ENCODE measurements around the gene ADAMTSL5.
A peak's percentile ranks its signal among the peaks of the same experiment; 100 is the strongest.
"Not testable (repeated sequence)": the region's sequence is repeated elsewhere in the genome, so short reads cannot be mapped to it uniquely, and the experiment has no call there.

ADAMTSL5 gene

DNA sequence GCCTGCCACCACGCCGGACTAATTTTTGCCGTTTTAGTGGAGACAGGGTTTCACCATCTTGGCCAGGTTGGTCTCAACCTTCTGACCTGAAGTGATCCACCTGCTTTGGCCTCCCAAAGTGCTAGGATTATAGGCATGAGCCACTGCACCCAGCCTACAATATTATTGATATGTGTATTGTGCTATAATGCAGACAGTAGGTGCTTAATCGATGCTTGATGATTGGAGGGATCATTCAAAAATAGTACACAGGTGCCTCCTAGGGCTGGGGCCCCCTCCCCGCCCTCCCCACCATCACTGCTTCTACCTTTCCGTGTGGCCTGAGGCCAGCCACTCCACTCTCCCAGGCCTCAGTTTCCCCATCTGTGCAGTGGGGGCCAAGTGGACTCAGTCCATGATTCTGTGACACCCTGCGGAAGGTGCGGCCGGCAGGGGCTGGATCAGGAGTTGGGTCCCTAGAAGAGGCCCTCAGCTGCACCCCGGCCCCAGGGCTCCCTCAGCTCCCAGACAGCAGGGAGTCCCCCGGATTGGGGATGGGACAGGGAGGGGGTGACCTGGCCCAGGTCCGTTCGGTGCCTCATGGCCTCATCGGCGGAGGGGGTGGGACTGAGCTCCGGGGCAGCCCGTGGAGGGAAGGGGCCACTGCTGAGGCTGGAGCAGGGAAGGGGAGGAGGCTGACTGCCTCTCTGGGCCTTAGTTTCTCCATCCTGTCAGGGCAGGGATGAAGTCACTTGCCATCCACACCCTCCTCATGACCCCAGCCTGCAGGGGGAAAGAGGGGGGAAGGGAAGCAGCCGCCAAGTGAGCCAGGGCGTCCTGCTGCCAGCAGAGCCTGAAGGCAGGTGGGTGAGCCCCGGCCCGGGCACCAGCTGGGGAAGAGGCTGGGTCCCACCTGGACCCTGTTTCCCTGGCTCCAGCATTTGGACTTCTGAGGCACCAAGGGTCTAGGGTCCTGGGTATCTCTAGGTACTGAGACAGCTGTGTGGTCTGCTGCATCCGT, 1.2 kb downstream of the ADAMTSL5 start:
- no peak for DNase-seq

DNA sequence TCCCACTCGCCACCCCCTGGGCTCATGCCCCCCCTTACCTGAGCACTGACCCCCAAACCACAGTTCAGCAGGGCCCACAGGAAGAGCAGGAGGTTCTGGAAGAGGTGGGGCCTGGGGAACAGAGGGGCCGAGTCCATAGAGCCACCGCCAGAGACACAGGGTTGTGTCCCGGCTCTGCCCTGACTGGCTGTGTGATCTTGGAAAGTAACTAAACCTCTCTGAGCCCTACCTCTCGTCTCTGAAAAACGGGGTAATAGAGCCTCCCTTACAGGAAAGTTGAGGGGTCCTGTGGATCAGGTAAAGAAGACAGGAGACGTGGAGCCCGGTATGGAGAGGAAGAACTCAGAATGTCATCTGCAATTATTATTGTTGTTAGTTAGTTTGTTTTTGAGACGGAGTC, 2.0 kb downstream of the ADAMTSL5 start:
- no peak for DNase-seq

DNA sequence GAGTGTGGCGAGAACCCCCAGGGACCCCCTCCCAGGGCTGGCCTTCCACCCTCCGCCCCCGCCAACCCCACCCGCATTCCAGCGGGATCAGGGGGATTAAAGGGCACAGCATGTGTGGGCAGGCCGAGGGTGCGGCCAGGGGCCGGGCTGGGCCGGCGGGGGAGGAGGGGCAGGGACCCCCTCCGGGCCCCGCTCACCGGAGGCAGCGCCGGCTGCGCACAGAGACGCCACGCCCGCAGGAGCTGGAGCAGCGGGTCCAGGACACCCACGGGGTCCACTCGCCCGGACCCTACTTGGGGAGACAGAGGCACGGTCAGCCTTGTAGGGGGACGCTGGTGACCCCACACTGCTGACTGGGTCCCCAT, 2.4 kb downstream of the ADAMTSL5 start:
- no peak for DNase-seq

DNA sequence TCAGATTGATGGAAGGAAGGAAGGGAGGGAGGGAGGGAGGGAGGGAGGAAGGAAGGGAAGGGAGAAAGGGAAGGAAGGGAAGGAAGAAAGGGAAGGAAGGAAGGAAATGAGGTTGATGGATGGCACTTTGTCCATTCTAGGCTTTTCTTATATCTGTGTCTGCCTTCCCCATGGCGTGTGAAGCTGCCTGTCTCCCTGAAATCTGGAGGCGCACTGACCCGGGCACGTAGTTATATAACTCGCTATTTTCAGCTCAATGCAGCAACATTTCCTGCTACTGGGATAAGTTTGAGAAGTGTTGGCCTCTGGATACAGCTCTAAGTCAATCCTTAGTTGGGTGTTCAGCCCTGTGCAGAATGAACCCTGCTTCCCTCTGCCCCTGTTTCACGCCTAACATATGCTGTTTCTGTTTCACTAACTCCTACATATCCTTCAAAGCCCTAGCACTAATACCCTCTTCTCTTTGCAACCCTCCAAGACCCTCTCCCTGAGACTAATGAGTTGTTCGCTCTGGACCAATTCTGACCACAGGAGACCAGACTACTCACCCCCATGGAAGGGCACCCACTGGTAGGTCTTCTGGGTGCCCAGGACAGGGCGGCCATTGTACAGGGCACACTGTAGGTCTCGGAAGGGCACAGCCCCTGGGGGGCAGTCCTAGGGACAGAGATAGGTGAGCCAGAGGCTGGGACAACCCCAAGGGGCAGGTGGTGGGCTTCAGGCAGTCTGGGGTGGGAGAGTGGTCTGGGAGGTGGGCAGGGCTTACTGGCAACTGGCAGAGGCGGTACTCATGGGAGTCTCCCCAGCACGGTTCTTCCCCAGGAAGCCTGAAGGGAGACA, 3.0 kb downstream of the ADAMTSL5 start:
- no peak for DNase-seq

DNA sequence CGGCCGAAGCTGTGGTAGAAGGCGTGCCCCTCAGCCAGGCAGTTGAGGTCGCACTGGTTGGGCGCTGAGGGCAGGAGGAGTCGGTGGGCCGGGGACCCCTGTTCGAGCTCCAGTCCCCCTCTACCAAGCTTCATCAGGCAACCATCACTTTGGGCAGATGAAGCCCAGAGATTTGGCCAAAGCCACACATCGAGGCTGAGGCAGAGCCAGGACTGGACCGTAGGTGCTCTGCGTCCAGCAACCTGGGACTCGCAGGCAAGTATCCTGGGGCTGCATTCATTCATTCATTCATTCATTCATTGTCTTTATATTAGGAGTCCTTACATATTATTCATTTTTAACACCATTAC, 4.3 kb downstream of the ADAMTSL5 start:
- DNase-seq: no peak

DNA sequence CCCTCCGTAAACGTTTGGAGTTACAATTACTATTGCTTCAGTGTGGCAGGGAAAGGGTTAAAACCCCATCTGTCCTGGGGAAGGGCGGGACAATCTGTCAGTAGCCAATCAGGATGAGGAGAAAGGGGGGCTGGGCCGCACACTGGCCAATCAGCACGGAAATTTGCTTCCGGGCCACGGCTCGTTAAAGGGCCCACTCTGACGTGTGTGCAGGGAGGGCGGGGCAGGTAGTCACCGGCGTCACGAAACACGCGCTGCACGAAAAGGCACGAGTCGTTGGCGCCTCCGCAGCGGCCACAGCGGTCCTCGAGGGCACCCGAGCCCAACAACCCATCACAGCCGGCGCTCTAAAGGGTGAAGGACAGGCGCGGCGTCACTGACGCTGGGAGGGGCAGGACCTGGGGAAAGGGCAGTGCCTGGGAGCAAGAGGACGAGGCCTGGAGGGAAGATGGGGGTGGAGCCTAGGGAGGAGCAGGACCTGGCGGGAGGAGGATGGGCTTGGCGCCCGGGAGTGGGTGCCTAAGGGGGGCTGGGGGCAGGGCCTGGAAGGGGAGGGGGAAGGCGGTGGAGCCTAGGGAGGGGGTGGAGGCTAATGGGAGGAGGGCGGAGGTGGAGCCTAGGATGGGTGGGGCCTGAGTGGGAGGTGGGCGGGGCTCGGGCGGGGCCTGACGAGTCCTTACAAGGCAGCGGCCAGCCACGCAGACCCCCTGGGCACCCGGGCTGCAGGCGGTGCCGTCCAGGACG, 4.9 kb downstream of the ADAMTSL5 start:
- peak; percentile 97 for DNase-seq

DNA sequence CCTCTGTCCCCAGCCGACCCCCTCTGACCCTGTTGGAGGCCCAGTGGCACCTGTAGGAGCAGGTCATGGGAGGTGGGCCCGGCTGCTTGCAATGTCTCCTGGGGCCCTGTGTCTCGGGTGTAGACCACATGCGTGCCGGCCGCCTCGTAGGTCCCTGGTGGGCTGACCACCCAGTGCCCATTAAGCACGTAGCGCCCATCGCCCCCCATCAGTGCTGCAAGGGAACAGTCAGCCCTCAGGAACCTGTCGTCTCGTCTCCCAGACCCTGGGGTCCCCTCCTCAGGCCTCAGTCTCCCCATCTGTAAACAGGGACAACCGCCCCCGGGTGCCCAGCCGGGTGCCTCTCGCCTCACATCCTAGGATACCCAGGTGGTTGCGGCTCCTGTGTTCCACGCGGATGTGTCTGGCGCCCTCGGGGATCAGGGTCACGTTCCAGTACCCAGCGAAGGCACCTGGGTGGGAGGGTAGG, 5.6 kb downstream of the ADAMTSL5 start:
- no peak for DNase-seq

DNA sequence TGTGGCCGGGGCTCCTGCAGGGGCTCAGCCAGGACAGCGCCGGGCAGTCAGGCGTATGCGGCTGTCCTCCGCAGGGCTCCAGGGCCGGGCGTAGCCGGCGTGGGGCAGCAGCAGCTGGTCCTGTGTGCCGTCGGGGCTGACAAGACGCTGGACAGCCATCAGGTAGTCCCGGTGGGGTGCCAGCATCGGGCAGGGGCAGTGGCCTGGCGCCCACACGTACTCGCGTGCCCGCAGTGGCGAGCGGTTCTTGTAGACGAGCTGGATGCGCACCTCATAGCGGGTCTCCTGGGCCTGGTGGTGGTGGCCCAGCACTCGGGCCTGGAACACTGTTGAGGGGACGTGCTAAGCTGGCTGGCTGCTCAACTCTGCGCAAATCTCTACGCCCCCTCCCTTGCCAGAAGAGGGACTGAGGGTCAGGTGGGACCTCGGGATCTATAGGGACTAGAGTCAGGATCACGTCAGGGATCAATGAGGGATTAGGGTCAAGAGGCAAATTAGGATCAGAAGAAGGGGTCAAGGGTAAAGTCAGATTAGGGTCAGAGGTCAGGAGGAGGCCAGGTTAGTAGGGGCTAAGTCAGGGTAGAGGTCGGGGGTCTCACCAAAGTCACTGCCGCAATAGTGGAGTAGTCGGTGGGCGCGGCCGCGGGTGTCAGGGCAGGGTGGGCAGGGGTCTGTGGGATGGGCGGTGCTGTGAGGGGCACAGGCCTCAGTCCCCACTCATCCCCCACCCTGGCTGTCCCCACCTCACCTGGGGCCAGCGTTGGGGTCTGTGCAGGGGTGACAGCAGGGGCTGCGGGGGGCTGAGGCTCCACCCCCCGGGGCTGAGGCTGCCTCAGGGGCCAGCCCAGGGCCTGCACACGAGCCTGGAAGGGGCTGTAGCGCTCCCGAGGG, 6.6 kb downstream of the ADAMTSL5 start:
- no peak for DNase-seq

DNA sequence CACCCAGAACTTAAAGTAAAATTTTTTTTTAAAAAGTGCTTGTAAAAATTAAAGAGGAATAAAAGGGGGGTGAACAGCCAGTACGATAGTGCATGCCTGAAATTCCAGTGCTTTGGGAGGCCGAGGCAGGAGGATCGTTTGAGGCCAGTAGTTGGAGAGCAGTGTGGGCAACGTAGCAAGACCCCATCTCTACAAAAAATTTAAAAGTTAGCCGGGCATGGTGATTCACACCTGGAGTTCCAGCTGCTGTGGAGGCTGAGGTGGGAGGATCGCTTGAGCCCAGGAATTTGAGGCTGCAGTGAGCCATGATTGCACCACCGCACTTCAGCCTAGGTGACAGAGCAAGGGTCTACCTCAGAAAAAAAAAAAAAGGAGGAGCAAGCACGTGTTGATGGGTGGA, 7.8 kb downstream of the ADAMTSL5 start:
- DNase-seq: no peak

DNA sequence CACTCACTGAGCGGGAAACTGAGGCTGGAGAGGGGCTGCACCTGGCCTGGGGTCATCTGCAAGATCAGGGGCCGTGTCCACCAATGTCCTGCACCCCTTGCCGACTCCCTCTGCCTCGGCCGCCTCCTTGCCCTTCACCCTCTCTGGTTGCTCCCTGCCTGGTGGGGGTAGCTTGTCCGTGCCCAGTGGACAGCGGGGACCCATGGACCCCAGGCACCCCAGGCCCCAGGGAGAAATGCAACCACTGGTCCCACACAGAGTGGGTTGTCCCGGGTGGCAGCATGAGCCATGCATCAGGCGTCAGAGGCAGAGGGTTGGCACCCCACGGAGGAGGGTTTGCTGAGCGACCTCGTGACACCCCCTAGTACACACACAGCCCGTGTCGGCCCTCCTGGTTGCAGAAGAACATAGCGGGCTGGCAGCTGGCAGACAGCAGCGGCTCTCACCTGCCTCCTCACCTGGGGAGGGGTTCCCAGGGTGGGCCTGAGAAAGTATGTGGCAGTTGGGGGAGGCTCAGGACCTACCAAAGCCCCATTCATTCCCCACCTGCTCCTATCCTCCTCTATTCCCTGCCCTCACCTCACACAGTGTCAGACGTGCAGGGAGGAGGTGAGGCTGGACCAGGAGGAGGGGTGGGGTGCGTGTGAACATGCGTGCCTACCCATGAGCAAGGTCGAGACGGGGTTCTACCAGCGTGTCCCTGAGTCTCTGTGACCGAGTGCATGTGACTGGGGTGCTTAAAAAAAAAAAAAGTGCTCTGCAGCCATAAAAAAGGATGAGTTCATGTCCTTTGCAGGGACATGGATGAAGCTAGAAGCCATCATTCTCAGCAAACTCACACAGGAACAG, 8.7 kb downstream of the ADAMTSL5 start:
- DNase-seq: no peak

DNA sequence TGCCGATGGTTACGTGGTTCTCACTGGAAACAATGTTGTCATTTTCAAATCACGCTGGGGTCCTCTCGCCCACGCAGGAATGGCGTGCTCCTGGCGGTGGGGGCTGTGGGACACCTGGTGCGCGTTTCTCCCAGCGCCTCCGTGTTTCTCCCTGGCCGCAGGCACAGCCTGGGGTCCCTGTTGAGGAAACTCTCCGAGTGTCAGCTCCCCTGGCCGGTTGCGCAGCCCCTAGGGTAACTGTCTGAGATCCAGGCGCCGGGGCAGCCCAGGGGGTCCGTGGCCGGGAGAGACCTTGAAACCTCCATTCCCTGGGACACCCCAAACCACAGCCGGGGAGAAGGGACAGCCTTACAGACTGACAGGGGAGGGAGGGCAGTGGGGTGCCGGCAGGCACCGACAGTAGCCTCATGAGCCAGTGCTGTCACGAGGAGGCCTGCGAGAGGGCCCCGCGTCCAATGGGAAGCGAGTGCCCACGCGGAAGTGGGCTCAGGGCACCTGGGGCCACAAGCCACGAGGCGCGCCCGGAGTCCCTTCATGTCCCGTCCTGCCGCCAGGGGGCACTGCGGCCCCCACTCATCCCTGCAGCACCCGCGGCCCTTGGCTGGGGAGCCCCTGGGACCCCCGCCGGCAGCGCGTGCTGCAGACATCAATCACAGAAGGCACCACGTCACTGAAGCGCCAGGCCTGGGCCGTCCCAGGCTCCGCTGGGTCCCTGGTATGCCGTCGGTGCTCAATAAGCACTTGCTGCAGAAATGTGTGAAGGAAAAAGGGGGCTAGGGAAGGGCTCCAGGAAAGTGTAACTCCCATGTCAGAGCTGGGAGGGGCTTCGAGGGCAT, 9.5 kb downstream of the ADAMTSL5 start:
- DNase-seq: peak; percentile 74

DNA sequence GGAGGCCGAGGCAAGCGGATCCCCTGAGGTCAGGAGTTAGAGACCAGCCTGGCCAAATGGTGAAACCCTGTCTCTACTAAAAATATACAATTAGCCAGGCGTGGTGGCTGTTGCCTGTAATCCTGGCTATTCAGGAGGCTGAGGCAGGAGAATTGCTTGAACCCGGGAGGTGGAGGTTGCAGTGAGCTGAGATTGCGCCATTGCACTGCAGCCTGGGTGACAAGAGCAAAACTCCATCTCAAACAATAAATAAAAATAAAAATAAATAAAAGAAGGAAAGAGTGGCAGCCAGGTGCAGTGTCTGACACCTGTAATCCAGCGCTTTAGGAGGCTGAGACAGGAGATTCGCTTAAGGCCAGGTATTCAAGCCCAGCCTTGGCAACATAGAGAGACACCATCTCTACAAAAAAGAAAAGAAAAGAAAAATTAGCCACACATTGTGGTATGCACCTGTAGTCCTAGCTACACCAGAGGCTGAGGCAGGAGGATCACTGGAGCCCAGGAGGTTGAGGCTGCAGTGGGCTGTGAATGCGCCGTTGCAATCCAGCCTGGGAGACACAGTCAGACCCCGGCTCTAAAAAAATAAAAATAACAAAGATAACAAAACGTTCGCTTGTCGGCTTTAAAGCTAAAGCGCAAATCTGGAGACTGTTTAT, 10.3 kb downstream of the ADAMTSL5 start:
- DNase-seq: no peak

DNA sequence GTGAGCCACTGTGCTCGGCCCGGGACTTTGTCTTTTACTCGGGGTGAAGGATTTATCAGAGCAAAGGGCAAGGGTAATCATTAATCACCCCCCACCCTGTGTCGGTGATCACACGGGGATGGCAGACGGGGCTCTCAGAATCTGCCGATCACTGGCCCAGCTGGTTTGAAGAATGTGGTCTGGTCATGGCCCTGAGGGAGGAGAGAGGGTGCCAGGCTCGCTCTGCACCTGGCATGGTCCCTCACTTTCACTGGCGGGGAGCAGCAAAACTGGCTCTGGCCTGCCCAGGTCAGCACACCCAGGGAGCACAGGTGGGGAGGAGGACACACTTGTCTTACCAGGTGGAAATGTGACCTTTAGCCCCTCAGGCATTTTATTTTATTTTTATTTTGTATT, 11.6 kb downstream of the ADAMTSL5 start:
- DNase-seq: no peak

DNA sequence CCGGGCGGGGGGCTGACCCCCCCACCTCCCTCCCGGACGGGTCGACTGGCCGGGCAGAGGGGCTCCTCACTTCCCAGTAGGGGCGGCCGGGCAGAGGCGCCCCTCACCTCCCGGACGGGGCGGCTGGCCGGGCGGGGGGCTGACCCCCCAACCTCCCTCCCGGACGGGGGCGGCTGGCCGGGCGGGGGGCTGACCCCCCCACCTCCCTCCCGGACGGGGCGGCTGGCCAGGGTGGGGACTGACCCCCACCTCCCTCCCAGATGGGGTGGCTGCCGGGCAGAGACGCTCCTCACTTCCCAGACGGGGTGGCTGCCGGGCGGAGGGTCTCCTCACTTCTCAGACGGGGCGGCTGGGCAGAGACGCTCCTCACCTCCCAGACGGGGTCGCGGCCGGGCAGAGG, 13.6 kb downstream of the ADAMTSL5 start:
- DNase-seq: not testable (repeated sequence)

DNA sequence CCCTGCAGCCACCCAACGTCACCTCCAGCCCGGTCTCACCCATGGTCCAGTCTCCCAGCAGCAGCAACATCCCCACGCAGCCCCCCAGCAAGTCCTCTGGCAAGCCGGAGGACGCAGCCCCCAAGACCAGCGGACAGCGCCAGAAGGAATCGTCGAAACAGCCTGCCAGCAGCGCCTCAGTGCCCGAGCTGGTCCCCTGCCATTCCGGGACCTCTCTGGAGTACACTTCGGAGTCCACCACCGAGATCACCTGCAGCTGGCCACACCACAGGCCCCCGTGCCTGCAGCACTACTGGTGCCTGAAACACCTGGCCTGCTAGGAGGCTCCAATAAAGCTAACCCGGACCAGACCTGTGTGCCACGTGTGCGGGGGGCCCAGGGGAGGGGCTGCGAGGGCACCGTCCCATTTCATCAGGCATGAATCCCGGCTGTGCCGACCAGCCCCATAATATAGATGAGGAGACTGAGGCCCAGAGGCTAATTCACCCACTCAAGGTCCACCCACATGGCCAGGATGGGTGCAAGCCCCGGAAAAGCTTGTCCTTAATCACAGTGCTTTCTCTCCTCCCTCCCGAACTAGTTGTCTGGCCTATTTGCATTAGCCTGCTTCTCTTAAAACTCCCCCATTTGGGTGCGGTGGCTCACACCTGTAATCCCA, 15.1 kb downstream of the ADAMTSL5 start:
- no peak for DNase-seq

DNA sequence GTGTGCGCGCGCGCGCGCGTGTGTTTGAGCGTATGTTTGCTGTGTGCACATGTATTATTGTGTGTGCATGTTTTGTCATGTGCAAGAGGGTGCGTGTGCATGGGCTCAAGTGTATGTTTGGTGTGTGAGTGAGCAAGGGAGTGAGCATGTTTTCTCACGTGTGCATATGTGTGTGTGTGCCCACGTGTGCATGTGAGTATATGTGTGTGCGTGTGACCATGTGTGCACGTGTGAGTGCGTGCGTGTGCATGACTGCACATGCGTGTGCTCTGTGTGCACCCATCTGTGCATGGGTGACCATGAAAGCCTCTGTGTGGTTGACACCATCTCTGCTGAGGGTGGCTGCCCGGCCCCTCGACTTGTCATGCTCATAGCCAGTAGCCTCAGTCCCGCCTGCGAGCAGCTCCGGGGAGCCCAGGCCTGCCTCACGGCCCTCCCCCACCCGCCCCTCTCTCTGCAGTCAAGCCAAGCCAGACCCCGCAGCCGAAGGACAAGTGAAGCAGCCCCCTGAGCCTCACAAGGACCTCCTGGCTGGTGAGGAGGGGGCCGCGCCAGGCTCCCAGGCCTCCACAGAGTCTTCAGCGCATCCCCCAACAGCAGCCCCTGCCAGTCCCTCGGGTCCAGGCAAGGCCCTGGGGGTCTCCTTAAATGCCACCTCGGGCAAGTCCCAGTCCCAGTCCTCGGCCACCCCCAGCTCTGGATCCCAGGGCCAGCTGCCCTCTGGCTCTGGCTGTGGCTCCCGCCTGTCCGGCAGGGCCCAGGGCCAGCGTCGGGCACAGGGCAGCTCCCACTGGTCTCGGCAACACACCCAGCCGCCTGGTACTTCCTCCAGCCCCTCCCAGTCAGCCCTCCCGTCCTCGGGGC, 15.9 kb downstream of the ADAMTSL5 start:
- no peak for DNase-seq

DNA sequence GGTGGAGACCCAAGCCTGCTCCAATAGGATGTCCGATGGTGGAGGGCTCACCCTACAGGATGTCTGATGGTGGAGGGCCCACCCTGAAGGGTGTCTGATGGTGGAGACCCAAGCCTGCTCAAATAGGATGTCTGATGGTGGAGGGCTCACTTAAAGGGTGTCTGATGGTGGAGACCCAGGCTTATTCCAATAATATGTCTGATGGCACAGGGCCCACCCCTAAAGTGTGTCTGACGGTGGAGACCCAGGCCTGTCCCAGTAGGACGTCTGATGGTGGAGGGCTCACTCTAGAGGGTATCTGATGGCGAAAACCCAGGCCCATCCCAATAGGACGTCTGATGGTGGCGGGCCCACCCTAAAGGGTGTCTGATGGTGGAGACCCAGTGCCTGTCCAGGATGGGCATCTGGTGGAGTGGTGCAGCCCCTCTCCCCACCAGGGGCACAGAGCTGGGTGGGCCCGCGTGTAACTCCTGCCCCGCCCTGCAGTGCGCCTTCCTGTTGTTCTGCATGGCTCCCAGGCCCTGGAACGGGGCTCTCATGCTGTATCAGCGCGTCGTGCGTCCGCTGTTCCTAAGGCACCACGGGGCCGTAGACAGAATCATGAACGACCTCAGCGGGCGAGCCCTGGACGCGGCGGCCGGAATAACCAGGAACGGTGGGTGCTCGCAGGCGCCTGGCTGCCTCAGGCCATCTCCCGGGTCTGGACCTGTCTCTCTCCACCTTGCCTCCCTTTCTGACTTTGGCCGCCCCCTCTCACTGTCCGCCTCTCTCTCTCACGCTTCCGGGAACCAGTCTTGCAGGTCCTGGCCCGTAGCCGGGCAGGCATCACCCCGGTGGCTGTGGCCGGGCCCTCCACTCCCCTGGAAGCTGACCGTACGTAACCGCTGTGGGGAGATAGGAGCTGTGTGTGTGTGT, 16.8 kb downstream of the ADAMTSL5 start:
- DNase-seq: no peak
